Muscle layer of duodenum (tissue), 2 donors: ENCODE measurements around the gene PLCG1.

Experiments
- H3K27ac ChIP-seq: one replicate; pipeline ENCODE4 v1.7.0; 2013; ENCODE audit warnings: mild to moderate bottlenecking, low read length
- H3K27me3 ChIP-seq: one replicate; pipeline ENCODE4 v1.7.0; 2013; ENCODE audit warnings: low read depth, mild to moderate bottlenecking, control low read depth, low read length
- H3K36me3 ChIP-seq, 2 donors: one replicate each; pipeline ENCODE4 v1.7.0; 2013; ENCODE audit warnings: low read length in 2 of 2, control low read depth in 1 of 2, mild to moderate bottlenecking in 1 of 2; ENCODE audit not compliant: insufficient read depth in 2 of 2, control insufficient read depth in 1 of 2
- H3K4me1 ChIP-seq, 2 donors: one replicate each; pipeline ENCODE4 v1.7.0; 2013; ENCODE audit warnings: low read length in 2 of 2, mild to moderate bottlenecking in 2 of 2, control low read depth in 1 of 2, moderate library complexity in 1 of 2; ENCODE audit not compliant: insufficient read depth in 2 of 2, control insufficient read depth in 1 of 2
- H3K4me3 ChIP-seq, 2 donors: one replicate each; pipeline ENCODE4 v1.7.0; 2013; ENCODE audit warnings: low read length in 2 of 2, low read depth in 1 of 2, mild to moderate bottlenecking in 1 of 2
- H3K9me3 ChIP-seq, 2 donors: one replicate each; pipeline ENCODE4 v1.7.0; 2013; ENCODE audit warnings: low read length in 2 of 2, control low read depth in 1 of 2, mild to moderate bottlenecking in 1 of 2; ENCODE audit not compliant: control insufficient read depth in 1 of 2
- donor health status: healthy.

Gene PLCG1

DNA sequence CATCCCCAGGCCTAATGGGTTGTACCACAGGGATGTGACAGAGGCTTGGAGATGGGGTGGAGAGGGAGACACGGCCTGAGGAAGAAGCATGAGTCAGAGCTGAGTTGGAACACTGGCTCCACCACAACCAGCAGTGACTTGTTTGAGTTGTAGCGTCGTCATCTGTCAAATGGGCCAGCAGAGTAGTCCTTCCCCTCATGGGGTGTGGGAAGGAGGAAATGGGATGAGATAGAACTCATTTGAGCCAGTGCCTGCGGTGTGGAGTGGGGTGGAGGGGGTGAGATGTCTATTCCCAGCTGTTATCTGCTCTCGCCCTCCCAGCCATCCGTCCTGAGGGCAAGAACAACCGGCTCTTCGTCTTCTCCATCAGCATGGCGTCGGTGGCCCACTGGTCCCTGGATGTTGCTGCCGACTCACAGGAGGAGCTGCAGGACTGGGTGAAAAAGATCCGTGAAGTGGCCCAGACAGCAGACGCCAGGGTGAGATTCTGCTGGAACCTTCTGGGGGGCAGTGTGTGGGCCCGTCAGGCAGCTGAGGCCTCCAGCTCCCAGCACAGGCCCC lies 32.5 kb downstream of the PLCG1 start:
- Histone ChIP-seq H3K27ac (no peak overlapping the region), H3K36me3 (peaks cover 70 to 73% of the 10 kb centered on the region in 2 donors), H3K9me3 (no peaks in the 10 kb centered on the region), H3K4me1 (peaks cover 7 to 21% of the 10 kb centered on the region in 2 donors), H3K27me3 (no peaks in the 10 kb centered on the region), H3K4me3 (no peak overlapping the region)

DNA sequence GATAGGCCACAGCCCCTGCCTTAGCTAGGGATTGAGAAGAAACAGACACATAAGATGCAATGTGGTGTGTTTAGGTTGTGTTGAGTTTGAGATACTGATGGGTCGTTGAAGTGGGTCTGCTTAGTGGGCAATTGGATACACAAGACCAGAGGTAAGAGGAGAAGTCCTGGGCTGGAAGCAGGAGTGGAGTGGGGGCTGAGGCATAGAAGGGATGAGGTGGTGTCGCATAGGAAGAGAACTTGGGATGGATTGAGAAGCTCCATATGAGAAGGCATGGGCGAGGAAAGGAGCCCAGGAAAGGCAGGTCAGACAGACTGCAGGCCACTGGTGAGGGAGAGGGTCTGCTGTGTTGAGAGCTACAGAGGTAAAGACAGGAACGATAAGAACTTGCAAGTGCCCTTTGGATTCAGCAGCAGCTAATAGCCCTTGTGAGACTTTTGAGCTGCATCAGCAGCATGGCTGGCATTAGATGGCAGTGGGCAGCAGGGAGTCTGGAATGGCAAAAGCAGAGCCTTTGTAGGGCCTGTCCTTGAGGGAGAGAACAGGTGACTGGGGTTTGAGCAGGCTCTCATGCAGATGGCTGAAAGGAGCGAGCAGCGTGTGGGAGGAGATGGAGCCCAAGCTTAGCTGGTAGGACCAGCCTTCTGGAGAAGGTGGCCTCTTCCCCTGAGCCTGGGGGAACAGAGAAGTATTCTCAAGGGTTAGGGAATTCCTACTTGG lies 33.2 kb downstream of the PLCG1 start:
- Histone ChIP-seq H3K4me1 (peaks cover 7 to 28% of the 10 kb centered on the region in 2 donors), H3K27ac (no peak overlapping the region), H3K36me3 (peaks cover 66 to 68% of the 10 kb centered on the region in 2 donors)

DNA sequence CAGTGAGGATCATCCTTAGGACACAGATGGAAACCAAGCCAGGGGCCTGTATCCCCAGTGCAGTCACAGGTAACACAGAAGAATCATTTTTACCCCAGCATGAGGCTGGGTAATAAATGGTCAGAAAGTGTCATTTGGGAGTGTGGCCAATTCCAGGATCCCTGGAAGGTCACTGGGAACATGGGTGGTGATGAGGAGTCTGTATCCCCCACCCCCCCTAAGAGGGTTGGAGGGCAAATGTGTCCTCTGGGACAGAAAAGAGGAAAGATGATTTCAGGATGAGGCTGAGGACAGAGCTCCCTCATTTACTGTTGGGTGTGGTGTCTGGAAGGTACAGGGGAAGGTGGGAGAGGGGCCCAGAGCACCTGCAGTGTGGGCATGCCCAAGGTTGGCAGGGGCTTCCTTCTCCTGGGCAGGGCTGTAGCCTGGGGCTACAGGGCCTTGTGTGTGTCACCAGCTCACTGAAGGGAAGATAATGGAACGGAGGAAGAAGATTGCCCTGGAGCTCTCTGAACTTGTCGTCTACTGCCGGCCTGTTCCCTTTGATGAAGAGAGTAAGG lies 34.5 kb downstream of the PLCG1 start:
- Histone ChIP-seq H3K4me3 (no peak overlapping the region), H3K36me3 (peaks cover 56 to 64% of the 10 kb centered on the region in 2 donors), H3K27ac (peak overlapping the region; percentile 62), H3K27me3 (no peaks in the 10 kb centered on the region), H3K9me3 (no peaks in the 10 kb centered on the region), H3K4me1 (peaks cover 7 to 30% of the 10 kb centered on the region in 2 donors)

More for the DNA sequence above, 33.2 kb downstream of the PLCG1 start:
- H3K27me3 ChIP-seq = no peaks in the 10 kb centered on the region
- H3K9me3 ChIP-seq = no peaks in the 10 kb centered on the region
- no peak overlapping the region for H3K4me3 ChIP-seq

DNA sequence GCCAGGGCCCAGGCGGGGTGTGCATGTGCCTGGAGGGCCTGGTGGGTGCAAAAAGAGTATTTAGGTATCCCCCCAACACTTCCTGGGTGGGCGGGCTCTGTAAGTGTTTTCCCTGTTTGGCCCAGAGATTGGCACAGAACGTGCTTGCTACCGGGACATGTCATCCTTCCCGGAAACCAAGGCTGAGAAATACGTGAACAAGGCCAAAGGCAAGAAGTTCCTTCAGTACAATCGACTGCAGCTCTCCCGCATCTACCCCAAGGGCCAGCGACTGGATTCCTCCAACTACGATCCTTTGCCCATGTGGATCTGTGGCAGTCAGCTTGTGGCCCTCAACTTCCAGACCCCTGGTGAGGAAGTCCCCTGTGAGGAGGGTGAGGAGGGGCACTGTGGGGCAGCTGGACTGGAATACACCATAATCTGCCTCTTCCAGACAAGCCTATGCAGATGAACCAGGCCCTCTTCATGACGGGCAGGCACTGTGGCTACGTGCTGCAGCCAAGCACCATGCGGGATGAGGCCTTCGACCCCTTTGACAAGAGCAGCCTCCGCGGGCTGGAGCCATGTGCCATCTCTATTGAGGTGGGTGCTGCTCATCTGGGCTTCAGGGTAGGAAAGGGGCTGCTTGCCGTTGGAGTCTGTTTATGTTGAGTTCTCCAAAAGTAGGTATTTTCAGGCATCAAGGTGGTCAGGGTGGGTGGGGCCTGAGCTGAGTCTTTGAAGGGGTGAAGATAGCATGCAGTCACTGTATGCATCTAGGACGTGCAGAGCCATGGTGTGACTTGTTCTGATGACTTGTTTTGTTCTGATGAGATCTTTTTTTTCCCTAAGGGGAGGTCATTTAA lies 35.2 kb downstream of the PLCG1 start:
- Histone ChIP-seq H3K36me3 (peaks cover 49 to 57% of the 10 kb centered on the region in 2 donors), H3K27ac (peak overlapping the region; percentile 62), H3K9me3 (no peaks in the 10 kb centered on the region), H3K4me1 (peaks cover 7 to 34% of the 10 kb centered on the region in 2 donors), H3K4me3 (no peak overlapping the region), H3K27me3 (no peaks in the 10 kb centered on the region)

DNA sequence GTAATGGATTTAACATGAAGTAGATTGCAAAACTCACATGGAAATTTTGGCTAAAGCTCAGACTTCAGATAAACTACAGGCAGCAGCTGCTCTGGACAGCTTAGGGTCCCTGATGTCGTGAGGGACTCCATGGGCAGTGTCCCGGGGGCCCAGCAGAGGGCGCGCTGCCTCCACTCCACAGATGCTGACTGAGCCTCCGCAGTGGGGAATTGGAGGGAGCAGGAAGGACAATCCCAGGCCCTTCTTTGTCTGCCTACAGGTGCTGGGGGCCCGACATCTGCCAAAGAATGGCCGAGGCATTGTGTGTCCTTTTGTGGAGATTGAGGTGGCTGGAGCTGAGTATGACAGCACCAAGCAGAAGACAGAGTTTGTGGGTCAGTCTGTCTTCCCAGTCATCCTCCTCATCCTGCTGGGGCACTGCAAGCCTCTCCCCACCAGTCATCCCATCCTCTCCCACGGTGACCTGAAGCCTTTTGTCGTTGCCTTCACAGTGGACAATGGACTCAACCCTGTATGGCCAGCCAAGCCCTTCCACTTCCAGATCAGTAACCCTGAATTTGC lies 35.9 kb downstream of the PLCG1 start:
- Histone ChIP-seq H3K36me3 (peaks cover 42 to 50% of the 10 kb centered on the region in 2 donors), H3K27me3 (no peaks in the 10 kb centered on the region), H3K9me3 (no peaks in the 10 kb centered on the region), H3K4me1 (peaks cover 10 to 41% of the 10 kb centered on the region in 2 donors), H3K27ac (peak overlapping the region; percentile 46), H3K4me3 (no peak overlapping the region)

DNA sequence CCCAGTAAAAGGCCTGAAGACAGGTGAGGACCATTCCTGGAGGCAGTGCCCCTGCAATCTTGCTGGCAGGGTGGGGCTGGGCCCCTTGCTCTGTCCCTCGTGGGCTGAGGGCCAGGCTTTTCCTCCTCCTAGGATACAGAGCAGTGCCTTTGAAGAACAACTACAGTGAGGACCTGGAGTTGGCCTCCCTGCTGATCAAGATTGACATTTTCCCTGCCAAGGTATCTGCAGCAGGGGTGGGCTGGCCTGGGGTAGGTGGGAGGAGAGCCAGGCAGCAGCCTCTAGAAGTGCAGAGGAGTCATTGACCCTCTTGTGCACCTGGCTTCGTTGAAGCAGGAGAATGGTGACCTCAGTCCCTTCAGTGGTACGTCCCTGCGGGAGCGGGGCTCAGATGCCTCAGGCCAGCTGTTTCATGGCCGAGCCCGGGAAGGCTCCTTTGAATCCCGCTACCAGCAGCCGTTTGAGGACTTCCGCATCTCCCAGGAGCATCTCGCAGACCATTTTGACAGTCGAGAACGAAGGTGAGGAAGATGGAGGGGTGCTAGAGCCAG lies 36.5 kb downstream of the PLCG1 start:
- H3K9me3 ChIP-seq = no peaks in the 10 kb centered on the region
- peaks cover 10 to 43% of the 10 kb centered on the region in 2 donors for H3K4me1 ChIP-seq
- H3K36me3 ChIP-seq = peaks cover 36 to 45% of the 10 kb centered on the region in 2 donors
- no peaks in the 10 kb centered on the region for H3K27me3 ChIP-seq
- peak overlapping the region; percentile 46 for H3K27ac ChIP-seq
- H3K4me3 ChIP-seq = no peak overlapping the region

DNA sequence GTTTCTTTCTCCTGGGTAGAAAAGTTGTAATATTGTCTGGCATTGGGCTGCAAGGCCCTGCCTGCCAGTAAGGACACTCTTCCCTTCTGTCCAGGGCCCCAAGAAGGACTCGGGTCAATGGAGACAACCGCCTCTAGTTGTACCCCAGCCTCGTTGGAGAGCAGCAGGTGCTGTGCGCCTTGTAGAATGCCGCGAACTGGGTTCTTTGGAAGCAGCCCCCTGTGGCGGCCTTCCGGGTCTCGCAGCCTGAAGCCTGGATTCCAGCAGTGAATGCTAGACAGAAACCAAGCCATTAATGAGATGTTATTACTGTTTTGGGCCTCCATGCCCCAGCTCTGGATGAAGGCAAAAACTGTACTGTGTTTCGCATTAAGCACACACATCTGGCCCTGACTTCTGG lies 37.0 kb downstream of the PLCG1 start:
- Histone ChIP-seq H3K4me1 (peaks cover 10 to 48% of the 10 kb centered on the region in 2 donors), H3K9me3 (no peaks in the 10 kb centered on the region), H3K36me3 (peaks cover 30 to 40% of the 10 kb centered on the region in 2 donors), H3K4me3 (no peak overlapping the region), H3K27me3 (no peaks in the 10 kb centered on the region), H3K27ac (no peak overlapping the region)

DNA sequence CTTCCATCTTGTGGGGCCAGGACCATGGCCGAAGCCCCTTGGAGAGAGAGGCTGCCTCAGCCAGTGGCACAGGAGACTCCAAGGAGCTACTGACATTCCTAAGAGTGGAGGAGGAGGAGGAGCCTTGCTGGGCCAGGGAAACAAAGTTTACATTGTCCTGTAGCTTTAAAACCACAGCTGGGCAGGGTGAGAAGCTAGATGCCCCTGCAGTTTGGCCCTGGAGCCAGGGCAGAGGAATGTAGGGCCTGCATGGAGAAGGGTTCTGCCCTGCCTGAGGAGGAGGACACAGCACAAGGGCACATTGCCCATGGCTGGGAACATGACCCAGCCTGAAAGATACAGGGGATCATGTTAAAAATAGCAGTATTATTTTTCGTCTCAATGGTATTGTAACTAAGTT lies 37.4 kb downstream of the PLCG1 start:
- no peak overlapping the region for H3K4me3 ChIP-seq
- no peaks in the 10 kb centered on the region for H3K27me3 ChIP-seq
- H3K9me3 ChIP-seq = no peaks in the 10 kb centered on the region
- H3K27ac ChIP-seq = no peak overlapping the region
- H3K4me1 ChIP-seq = peaks cover 10 to 48% of the 10 kb centered on the region in 2 donors
- H3K36me3 ChIP-seq = peaks cover 28 to 36% of the 10 kb centered on the region in 2 donors

DNA sequence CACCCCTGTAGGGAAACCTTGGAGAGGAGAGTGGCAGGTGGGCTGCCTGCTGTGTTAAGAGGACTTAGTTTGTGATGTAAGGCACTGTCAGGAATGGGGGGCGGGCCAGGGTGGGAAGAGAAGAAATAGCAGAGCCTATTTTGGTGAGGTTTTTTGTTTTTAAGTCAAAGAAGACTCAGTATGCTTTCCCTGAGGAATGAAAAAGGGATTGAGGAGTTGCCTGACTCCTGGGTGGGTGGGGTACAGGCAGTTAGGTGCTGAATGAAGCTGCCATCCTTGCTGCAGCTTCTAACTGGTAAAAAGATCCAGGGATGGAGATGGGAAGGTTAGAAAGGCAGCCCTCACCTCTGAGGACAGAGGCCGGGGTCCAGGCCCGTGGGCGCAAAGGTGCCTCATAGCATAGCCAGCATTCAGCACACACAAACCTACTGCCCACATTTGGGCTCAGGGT lies 37.9 kb downstream of the PLCG1 start:
- Histone ChIP-seq H3K4me1 (peaks cover 10 to 48% of the 10 kb centered on the region in 2 donors), H3K36me3 (peaks cover 23 to 35% of the 10 kb centered on the region in 2 donors), H3K27ac (no peak overlapping the region), H3K4me3 (no peak overlapping the region), H3K9me3 (no peaks in the 10 kb centered on the region), H3K27me3 (no peaks in the 10 kb centered on the region)

DNA sequence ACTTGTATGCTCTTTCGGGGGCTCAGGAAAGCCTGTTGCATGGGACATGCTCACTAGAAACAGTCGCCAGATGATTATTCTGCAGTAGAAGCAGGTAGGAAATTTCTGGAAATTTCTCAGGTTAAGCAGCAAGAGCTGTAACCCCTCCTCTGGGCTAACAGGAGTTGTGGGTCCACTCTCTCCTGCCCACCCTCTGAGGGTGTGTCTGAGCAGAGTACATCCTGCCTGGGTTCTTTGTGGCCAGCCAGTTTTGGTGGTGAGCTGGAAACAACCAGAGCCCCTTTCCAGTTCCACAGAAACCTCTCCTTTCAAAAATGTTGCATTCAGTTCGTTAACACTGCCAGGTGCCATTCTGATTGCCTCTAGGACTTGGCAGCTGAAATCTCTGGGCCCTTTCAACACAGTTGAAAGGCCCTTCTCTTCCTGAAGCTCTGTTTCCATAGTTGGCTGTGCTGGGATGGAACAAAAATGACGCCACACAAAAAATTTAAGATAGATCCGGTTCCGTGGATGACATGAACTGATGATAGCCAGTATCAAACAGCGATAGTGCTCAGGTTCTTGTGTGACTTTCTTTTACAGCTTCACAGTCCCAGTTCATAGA lies 38.5 kb downstream of the PLCG1 start:
- Histone ChIP-seq H3K4me3 (no peak overlapping the region), H3K27ac (no peak overlapping the region), H3K27me3 (no peaks in the 10 kb centered on the region), H3K4me1 (peaks cover 10 to 48% of the 10 kb centered on the region in 2 donors), H3K36me3 (peaks cover 18 to 29% of the 10 kb centered on the region in 2 donors), H3K9me3 (no peaks in the 10 kb centered on the region)
